Body of pancreas (tissue), 4 donors: ENCODE measurements around the gene P2RY6.

Experiments used
- POLR2A ChIP-seq, 3 donors: fragments of 450-650 bp; IDR thresholded peaks; one replicate each; pipeline ENCODE4 v1.6.1; 2016; ENCODE audit warnings: antibody characterized with exemption in 3 of 3, mild to moderate bottlenecking in 2 of 3
- TF ChIP-seq, protein P1 (sequence below), 7 experiments: fragments of 450-650 bp in 4 of 7; fragments of 200-600 bp in 3 of 7; sonication (generic) in 3 of 7; IDR thresholded peaks; one replicate each; pipeline ENCODE4 v1.5.1; 2016 to 2019; ENCODE audit warnings: antibody characterized with exemption in 7 of 7

DNA sequence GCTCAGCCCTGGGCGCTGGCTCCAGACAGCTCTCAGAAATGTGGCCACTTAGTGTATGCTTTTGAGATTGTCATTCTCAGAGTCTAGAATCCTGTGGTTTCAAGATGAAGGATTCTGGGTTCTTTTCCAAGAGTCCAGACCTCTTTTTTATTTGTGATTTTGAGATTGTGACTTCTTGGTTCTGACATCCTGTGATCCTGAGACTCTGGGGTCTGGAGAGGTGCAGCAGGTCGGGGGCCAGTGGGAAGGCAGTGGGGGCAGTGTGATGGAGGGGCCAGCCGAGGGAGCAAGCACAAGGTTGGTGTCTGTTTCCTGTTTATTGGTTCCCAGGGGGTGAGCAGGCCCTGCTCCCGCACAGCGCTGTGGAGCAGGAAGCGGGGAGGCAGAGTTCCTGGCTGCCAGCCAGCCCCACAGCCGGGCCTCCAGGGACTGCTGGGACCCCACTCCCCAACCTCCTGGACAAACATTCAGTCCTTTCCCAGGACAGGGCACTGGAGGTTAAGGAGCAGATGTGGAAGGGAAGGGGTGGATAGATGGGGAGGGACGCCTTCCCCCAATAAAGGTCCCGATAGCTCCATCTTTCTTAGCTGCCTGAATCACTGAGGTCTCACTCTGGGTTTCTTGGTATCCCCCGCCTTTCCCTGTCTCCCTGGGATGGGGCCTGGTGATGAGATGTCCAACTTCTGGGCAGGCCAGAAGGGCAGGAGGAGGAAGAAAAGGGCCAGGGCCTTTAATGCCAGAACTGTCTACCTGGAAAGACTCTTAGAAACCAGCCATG lies 49.7 kb downstream of the P2RY6 start:
- TF ChIP-seq, protein P1, sequence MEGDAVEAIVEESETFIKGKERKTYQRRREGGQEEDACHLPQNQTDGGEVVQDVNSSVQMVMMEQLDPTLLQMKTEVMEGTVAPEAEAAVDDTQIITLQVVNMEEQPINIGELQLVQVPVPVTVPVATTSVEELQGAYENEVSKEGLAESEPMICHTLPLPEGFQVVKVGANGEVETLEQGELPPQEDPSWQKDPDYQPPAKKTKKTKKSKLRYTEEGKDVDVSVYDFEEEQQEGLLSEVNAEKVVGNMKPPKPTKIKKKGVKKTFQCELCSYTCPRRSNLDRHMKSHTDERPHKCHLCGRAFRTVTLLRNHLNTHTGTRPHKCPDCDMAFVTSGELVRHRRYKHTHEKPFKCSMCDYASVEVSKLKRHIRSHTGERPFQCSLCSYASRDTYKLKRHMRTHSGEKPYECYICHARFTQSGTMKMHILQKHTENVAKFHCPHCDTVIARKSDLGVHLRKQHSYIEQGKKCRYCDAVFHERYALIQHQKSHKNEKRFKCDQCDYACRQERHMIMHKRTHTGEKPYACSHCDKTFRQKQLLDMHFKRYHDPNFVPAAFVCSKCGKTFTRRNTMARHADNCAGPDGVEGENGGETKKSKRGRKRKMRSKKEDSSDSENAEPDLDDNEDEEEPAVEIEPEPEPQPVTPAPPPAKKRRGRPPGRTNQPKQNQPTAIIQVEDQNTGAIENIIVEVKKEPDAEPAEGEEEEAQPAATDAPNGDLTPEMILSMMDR (IDR thresholded peaks at IDR 0.05), result no peak
- no peak for TF ChIP-seq POLR2A (IDR thresholded peaks at IDR 0.05)
